HG03066 (cell line): ENCODE results near the gene SYT10.
"Not testable (repeated sequence)": the region's sequence is repeated elsewhere in the genome, so short reads cannot be mapped to it uniquely, and the experiment has no call there.

ENCODE experiments used
- ATAC-seq: cut with Tn5 transposase; IDR thresholded peaks from one replicate; pipeline ENCODE4 v1.9.1; 2021; ENCODE audit warnings: low read depth; ENCODE audit not compliant: unreplicated experiment

SYT10 gene, protein sequence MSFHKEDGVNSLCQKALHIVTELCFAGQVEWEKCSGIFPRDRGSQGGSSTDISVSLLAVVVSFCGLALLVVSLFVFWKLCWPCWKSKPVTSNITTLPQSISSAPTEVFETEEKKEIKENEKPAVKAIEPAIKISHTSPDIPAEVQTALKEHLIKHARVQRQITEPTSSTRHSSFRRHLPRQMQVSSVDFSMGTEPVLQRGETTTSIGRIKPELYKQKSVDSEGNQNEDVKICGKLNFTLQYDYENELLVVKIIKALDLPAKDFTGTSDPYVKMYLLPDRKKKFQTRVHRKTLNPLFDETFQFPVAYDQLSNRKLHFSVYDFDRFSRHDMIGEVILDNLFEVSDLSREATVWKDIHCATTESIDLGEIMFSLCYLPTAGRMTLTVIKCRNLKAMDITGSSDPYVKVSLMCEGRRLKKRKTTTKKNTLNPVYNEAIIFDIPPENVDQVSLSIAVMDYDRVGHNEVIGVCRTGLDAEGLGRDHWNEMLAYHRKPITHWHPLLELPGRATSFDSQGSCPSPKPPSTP

DNA sequence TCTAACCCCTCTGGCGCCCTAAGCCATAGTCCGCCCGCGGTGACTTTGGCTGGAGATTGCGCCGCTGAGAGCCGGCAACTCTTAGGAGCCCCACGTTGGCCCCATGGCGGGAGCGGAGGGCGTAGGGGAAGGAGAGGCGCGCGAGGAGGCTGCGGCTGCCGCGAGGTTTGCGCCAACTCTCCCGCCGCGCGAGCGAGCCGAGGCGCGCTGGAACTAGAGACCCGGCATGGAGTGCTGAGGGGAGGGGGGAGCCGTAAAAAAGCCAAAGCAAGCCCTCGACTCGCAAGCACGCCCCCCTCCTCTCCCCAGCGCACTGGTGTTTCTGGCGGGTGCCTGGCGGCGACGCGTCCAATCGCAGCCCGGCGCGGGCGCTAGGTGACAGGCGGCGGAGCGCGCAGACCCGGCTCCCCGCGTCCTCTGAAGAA is at the start of gene SYT10:
Gene SYT10 (minus strand): TSS at position 233 of the 425 bp plus-strand sequence. CDS start 297 bp downstream, outside the sequence.
- ATAC-seq = no peak

DNA sequence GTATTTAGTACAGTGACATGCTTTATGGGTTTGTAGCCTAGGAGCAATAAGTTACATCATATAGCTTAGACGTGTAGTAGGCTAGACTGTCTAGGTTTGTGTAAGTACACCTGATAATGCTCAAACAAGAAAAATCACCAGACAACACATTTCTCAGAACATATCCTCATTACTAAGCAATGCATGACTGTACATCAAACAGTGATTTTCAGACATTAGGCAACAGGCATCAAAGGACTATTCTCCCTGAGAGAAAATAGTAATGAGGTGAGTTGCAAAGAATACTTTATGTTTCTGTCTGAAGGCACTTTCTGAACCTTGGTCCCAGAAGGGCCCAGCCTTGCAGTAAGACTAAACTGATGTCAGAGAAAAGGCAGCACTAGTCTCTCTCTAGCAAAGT is 48.4 kb upstream of the SYT10 start:
- no peak for ATAC-seq

DNA sequence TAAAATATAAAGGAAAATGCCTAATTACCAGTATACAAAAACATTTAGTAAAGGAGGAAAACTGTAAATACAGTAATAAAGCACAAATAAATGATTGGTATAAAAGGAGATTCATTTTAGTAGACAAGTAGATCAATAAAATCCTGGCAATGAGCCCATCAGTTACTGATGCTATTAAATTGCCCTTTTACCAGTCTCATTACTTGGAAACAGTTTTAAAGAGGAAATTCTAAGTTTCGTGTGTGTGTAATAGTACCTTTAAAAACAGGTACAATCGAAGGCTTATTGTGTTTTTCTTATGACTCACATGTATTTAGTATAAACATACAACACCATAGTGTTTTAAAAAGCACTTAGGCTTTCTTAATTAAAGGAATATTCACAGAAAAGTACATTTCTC is 46.4 kb upstream of the SYT10 start:
- ATAC-seq = no peak

- ATAC-seq = no peak
Measured at GRCh38 chr12:33484161-33484560, 44.5 kb upstream of the SYT10 start.

GRCh38 chr12:33480366-33480765 is 40.7 kb upstream of the SYT10 start:
- no peak for ATAC-seq

DNA sequence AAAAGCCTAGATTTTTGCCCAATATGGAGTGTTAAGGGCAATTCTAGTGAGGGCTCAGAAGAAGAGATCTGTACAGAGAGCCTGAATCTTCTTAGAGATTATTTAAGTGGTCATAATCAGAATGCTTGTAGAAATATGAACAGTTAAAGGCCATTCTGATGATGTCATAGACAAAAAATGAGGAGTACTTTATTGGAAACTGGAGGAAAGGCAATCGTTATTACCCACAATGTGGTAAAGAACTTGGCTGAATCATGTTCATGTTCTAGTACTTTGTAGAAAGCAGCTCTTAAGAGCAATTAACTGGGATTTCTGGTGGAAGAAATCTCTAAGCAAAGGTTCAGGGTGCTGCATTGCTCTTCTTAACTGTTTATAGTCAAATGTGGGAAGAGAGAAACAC is 36.4 kb upstream of the SYT10 start:
- no peak for ATAC-seq

- no peak for ATAC-seq
Measured at GRCh38 chr12:33472299-33472698, 32.7 kb upstream of the SYT10 start.

DNA sequence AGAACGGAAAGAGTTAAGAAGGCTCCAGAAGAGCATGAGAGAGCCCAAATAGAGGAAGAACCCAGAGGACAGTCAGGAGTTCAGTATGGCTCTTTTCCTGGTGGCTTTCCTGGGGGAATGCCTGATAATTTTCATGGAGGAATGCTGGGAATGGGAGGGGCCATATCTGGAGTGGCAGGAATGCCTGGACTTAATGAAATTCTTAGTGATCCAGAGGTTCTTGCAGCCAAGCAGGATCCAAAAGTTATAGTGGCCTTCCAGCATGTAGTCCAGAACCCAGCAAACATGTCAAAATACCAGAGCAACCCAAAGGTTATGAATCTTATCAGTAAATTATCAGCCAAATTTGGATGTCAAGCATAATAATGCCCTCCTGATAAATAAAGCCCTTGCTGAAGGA is 15.5 kb upstream of the SYT10 start:
- no peak for ATAC-seq

DNA sequence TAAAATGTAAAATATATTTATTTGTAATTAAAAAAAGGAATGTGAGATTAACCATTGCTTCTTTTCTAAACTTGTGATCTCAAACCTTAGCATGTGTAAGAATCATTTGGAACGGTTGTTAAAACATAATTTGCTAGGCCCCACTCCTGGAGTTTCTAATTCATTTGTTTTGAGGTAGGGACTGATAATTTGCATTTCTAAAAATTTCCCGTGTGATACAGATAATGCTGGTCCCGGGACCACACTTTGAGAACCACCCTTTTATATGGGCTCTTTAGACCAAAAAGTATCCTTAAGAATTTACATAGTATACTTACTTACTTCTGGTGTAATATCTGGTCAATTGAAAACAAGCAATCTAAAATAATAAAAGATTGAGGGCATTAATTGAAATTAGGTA is 10.9 kb upstream of the SYT10 start:
- no peak for ATAC-seq

GRCh38 chr12:33440477-33440876 is 858 bp upstream of the SYT10 start:
- ATAC-seq = no peak

- ATAC-seq = no peak
Measured at GRCh38 chr12:33438851-33439586, 600 bp downstream of the SYT10 start.

DNA sequence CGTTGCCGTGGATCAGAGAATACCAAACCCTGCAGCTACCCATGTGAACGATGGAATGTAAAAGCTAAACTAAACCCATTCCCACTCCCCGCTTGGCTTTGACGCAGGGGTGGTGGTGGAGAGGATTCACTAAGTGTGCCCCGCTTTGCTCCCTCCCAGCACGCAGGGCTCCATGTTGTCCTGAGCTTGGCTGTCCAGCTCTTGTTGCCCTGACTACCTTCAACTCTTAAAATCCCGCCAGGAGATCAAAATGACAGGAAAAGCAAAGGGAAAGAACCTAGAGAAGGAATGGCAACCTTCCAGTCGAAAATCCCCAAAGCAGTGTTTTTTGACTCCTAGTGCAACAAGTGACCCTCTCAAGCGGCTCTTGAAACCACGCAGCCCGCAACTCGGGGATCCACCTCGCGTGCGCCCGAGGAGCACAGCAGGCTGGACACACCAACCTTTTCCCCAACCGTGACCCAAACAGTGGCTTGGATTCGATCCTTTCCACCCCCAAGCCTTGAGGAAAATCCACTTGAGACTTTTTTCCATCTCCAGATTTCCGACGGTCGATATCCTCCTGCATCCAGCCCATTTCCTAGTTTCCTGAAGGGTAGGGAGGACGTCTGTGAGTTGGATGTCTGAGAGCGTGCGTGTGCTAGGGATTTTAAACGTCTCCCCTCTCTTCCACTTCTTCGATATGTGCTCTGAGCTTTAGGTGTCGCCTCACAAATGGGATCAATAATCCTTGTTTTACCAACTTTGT is 1.4 kb downstream of the SYT10 start:
- ATAC-seq = no peak

DNA sequence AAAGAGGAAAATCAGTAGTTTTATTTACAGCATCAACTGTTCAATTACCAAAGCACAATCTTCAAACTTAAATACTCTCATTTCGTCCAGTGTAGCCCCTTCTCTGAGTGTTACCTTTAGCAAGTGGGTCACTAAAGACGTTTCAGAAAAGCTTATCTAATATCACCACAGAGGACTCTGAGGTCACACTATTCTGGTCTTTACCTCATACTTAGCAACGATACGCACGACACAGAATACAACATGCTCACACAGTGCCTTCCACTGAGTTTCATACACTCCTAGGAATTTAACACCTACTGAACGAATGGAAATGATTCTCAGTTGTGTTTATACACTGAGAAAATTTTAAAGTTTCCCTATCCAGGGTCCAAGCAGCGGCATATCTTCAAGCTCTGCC is 2.0 kb downstream of the SYT10 start:
- ATAC-seq = no peak

- ATAC-seq = no peak
Measured at GRCh38 chr12:33432992-33433391, 6.6 kb downstream of the SYT10 start.

DNA sequence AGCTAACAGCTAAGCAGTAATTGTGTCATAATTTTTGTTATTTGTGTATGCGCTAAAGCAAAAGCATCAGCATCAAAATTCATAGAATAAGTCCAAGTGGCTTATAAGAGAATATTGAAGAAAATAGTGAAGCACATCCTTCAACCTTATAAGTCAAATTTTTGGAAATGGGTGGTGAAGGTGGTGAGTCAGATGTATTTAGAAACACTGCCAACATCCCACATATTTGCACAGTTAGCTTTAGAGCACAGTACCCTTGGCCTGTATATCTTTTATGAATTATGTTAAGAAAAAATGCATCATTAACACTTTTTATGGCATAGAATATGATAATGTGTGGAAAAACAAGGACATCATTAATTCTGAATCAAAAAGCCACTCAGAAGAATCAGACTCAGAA is 8.0 kb downstream of the SYT10 start:
- ATAC-seq = no peak

DNA sequence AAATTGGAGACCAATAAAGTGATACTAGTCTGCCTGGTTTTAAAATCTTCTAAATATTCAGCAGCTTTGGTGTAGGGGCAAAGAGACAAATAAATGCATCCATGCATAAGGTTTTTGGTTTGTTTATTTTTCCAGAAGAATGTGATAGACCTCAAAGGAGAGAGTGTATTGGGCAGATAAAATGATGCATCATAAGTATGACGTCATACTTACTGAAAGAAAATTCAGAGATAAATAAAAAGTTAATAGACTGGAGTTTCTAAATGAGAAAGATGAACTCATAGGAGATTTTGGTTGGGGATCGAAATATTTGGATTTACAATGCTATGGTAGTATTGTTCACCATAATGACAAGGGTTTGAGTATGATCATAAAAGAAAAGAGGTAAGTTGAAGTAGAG is 10.2 kb downstream of the SYT10 start:
- no peak for ATAC-seq

DNA sequence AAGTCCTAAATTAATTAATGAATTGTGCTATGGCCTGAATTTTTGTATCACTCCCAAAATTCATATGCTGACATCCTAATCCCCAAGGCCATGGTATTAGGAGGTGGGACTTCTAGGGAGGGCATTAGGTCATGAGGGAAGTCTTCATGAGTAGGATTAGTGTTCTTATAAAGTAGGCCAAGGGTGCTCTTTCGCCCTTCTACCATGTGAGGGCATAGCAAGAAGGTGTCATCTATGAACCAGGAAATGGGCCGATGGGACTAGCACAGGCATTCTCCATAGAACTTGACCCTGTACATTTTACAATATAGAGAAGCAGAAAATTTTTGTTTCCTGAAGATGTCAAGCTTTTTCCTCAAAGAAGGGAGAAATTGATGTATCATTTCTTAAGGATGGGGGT is 12.5 kb downstream of the SYT10 start:
- ATAC-seq = peak; percentile 65

DNA sequence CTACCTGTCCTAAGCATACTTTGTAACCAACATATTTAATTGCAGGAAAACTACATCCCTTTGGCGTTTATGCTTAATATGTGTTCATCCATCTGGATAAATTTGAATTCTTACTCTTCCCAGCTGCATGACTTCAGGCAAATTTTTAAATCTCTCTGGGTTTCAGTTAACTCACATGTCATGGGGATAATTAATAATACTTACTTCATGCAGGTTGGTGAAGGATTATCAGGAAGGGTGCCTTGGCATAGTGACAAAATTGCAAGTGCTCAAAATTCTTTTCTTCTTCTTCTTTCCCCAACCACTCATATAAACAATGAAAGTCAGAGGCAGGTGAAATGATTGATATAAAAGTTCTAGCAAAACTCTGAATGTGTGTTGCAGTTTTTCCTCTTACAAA is 15.9 kb downstream of the SYT10 start:
- ATAC-seq = no peak

DNA sequence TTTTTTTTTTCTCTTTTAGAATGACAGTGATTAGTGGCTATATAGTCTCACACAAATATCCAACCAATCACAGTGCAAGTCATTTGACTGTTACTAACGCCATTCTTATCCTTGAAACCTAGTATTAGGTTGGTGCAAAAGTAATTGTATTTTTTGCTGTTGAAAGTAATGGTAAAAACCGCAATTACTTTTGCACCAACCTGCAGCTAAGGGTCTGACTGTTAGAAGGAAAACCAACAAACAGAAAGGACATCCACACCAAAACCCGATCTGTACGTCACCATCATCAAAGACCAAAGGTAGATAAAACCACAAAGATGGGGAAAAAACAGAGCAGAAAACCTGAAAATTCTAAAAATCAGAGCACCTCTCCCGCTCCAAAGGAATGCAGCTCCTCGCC is 27.2 kb downstream of the SYT10 start:
- ATAC-seq = not testable (repeated sequence)

DNA sequence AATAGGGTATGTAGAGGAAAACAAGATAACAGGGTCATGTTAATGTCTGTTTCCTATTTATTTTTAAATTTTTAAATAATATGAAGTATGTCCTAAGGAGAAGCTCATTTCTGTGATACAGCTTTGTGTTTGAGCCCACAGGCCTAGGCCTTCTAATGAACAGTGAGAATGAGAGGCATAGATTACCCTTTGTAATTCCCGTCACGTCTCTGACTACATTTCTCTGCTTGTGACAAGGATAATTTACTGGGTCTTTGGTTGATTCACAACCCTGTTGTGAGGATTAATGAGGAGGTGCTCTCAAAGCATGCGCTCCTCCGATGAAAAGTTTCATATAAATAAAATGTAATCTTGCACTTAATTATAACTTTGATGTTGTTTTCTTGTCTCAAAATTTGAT is 56.1 kb downstream of the SYT10 start:
- ATAC-seq = no peak

DNA sequence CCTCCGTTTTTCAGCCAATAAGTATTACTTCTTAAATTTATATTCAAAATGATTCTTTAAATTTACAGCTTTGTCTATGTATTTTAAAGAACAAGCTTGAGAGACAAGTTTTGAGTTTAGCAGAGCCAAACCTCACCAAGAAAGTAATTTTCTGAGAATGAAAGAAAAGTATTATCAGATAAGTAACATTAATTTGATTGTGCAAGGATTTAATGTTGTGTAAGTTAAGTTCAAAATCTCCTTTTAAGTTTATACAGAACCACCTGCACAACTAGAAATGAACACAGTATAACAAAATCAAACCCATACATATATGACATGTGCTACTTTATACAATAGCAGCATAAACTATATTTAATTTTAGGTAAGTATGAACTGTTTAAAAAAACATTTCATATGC is 63.5 kb downstream of the SYT10 start:
- no peak for ATAC-seq
